Stimulated activated CD8-positive, alpha-beta memory T cell treated with anti-CD3 and anti-CD28 coated beads, Interleukin-15, amount 100 ng/mL, for 1 hour (primary cell): Measurements from ENCODE around the gene CDC42BPB.
"Not testable (repeated sequence)": the region's sequence is repeated elsewhere in the genome, so short reads cannot be mapped to it uniquely, and the experiment has no call there.

Source experiments
- DNase-seq: peaks from one replicate; pipeline ENCODE4 v3.0.0-alpha.2; 2020; ENCODE audit warnings: low read depth

The CDC42BPB gene

DNA sequence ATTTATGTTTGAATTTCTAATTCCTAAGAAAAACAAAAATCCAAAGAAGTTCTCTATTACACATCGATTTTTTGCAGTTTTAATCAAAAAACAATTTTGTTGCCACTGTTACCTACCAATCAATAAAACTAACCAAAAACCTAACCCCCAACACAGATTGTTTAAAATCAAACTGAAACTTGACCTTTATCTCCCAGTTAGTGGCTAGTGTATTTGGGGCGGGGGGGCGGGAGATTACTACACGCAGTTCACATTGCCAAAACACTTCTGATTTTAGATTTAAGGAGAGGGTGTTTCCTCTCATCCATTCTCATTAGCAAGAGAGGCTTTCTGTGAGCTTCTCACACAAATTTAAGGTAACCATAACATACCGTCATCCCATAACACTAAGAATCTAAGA is 6.4 kb downstream of the CDC42BPB start:
- no peak for DNase-seq

DNA sequence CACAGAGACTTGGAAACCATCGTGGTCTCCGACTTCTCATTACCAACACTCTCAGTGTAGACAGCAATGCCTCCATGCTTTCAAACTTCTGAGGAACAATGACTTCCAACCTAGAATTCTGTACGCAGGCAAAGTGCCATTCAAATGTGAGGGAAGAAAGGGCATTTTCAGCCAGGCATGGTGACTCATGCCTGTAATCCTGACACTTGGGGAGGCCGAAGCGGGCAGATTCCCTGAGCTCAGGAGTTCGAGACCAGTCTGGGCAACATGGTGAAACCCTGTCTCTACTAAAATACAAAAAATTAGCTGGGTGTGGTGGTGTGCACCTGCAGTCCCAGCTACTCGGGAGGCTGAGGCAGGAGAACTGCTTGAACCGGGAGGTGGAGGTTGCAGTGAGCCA is 9.9 kb downstream of the CDC42BPB start:
- DNase-seq = not testable (repeated sequence)

DNA sequence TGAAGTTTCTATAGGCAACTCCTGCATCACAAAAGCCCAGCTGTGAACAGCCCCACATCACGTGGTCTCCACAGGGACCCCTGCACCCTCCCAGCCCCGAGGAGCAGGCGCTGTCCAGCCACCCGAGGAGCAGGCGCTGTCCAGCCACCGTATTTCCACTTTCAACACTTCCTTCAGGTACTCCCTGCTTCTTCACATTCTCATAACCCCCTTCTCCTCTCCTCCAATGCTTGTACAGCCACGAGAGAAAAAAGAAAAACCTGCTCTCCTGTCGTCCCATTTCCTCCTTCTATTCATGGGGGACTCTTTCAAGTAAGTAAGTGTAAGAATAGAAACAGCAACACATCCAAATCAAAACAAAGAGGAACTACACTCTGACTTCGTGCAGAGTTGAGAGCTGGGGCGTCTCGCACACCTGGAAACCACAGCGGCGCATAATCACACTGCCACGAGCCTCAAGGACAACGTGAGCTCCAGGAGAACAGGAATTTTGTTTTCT is 11.9 kb downstream of the CDC42BPB start:
- DNase-seq = no peak

DNA sequence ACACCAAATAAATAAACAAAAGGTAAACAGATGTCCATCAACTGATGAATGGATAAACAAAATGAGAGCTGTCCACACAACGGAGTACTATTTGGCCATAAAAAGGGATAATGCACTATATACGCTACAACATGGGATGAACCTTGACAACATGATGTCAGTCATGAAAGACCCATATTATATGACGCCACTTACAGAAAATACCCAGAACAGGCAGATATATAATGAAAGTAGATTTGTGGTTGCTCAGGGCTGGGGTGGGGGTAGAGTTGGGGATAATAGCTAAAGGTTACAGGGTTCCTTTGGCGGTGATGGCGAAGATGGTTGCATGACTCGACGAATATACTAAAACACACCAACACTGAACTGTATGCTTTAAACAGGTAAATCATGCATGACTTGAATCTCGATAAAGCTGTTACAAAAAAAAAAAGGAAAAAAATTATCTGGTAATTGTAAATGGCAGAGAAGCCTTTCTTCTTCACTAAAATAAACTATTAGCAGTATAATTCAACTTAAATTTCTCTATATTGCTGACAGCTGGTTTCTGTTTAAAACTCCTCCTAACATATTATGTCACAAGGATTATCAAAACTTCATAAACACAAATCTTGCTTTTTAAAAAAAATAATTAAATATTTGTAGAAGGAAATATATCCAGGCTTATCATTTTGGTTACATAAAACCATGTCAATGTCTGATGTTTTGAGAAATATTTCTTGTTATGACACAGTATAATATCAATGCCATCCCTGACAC is 13.9 kb downstream of the CDC42BPB start:
- no peak for DNase-seq

DNA sequence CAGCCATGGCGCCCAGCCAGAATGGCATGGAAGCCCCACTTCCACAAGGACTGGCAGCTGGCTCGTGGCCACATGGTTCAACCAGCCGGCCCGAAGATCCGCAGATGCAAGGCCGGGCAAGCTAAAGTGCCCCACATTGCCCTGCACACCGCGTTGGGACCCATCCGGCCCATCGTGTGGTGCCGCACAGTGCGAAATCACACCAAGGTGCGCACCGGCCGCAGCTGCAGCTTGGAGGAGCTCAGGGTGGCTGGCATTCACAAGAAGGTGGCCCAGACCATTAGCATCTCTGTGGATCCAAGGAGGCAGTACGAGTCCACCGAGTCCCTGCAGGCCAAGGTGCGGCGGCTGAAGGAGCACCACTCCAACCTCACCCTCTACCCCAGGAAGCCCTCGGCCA is 15.9 kb downstream of the CDC42BPB start:
- DNase-seq = no peak

- DNase-seq = no peak
Observed at GRCh38 chr14:103033681-103034096, 23.7 kb downstream of the CDC42BPB start.

- no peak for DNase-seq
Observed at GRCh38 chr14:103031956-103032355, 25.4 kb downstream of the CDC42BPB start.

DNA sequence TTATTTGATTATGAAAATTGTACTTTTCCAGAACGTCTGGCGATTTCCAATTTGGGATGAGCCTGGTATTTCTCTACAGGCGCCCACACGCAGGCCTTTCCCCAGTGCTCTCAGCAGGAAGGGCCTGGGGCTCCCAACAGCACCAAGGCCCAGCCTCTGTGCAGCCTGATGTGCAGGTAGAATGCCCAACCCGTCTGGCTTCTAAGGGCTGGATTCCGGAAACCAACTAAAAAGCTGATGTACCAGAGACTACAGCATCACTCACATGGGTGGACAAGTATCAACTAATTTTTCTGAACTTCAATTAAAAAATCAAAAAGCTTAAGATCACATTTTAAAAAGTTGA is 25.8 kb downstream of the CDC42BPB start:
- no peak for DNase-seq

DNA sequence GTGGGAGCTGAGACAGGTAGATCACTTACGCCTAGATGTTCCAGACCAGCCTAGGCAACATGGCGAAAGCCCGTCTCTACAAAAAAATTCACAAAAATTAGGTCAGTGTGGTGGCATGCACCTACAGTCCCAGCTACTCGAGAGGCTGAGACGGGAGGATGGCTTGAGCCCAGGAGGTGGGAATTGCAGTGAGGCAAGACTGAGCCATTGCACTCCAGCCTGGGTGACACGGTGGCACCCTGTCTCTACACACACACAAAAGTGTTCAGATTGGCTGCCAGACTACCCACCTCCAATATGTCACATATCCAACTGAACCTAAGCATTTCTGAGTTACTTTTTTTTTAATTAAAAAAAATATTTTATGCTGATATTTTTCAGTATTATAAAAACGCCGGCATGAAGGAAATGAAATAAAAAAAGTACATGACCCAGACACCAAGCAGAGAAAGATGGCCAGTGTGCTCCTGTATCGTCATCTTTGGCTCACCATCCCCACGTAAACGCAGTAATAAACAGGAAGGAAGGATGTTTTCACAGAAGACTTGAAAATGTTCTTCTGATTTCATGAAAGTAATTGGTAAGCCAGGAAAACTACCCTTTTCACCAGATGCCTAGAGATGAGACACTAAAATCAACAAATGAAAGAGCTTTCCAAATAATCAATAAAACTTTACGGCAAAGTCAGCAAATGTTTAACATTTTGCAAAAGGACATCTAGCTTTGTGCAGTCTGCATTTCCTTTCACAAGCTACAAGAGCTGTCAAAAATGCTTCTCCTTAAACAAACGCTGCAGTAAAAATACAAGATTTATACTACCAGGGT is 26.4 kb downstream of the CDC42BPB start:
- no peak for DNase-seq

DNA sequence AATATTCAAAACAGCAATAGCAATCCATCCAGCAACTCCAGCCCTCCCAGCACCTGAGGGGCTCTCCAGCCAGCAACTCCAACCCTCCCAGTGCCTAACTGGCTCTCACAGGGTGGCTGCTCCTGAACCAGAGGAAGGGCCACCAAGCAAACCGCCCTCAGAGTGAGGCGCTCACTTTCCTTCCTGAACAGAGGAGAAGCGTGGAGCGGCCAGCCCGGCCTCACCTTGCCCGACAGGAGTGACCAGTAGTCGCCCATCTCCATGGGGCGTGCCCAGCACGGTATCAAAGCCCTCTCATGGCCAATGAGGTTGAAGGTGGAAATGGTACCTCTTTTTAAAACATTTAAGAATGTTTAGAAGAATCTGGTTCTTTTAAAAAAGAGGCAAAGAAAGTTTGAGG is 27.4 kb downstream of the CDC42BPB start:
- no peak for DNase-seq

- DNase-seq = no peak
Observed at GRCh38 chr14:103028772-103029171, 28.6 kb downstream of the CDC42BPB start.

DNA sequence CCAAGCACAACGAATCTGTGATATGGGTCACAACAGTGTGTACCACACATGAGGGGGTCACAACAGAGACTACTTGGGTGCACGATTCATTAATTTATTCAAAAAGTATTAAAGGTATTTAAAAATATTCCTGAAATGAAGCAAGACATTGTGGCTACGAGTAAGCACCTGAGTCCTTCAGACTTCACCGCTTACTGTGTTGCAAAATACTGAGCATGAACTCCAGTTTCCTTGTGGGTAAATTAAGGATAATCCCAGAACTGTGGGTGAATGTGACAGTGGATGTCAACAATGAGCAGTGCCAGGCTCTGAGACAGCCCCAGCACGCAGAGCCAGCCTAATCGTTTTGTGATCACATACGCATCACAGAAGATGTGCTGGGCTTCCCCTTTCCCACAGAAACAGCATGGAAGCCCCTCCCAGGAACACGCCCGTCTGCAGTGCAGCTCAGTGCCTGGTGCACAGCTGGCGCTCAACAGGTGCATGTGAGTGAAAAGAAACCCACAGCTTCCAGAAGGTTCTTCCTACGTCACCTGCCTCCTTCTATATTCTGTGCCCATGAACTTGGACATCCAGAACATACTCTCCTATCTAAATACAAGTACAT is 29.1 kb downstream of the CDC42BPB start:
- no peak for DNase-seq

- DNase-seq = no peak
Observed at GRCh38 chr14:103027451-103027850, 29.9 kb downstream of the CDC42BPB start.

DNA sequence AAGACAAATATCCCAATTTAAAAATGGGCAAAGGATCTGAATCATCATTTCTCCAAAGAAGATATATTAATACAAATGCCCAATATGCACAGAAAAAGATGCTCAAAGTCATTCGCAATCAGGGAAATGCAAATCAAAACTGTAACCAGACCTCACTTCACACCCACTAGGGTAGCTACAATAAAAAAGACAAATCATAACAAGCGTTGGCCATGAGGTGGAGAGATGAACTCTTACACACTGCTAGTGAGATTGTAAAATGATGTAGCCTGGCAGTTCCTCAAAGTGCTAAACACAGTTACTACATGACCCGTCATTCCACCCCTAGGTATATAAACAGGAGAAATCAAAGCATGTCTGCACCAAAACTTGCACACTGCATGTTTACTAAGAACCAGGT is 30.4 kb downstream of the CDC42BPB start:
- no peak for DNase-seq

- DNase-seq = not testable (repeated sequence)
Observed at GRCh38 chr14:103026196-103026595, 31.2 kb downstream of the CDC42BPB start.

DNA sequence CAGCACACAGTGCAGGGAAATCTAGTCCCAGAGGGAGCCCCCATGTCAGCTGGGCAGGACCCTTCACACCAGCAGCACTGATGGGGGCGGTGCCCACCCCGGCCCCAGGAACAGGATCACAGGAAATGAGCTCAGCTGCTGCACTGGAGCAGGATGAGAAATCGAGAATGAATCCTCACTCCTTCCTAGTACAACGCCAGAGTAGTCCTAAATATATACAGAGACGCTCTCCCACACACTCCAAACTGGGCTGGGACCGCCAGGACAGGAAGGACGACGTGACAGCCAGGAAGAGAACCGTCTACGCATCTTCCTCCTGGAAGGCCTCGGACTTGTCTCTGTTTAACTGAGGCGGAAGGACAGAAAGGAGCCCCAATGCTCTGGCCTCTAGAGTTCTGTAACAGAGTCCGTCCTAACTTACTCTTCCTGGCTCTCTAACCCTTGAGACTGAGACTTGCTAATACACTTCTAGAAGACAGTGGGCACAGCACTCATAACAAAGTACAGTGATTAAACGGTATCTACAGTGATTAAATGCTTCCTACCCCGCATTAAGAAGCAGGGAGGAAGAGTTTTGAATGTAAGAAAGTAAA is 33.4 kb downstream of the CDC42BPB start:
- no peak for DNase-seq

GRCh38 chr14:103022685-103023044 is 34.7 kb downstream of the CDC42BPB start:
- DNase-seq = no peak

DNA sequence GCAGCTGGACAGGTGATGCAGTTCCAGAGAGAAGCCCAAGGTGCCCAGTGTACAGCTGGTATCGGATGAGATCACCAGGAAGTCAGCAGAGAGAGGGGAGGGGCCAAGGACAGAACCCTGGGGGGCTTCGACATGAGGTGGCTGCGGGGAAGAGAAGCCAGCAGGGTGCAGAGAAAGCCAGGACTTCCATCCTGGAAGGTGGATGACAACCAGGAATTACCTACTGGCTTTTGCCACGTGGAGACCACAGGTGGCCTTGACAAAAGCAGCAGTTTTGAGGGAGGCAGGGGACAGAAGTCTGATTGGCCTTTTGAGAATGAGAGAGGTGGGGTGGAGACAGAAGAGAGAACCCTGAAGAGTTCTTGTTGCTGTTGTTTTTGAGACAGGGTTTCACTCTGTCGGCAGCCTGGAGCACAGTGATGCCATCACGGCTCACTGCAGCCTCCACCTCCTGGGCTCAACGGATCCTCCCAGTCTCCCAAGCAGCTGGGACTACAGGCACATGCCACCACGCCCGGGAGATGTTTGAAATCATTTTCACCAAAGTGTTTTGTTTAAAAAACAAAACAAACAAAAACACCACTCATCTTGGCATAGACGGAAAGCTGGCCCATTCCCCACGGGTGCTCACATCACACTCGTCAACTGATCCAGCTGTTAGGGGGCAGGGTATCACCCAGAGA is 35.2 kb downstream of the CDC42BPB start:
- no peak for DNase-seq

DNA sequence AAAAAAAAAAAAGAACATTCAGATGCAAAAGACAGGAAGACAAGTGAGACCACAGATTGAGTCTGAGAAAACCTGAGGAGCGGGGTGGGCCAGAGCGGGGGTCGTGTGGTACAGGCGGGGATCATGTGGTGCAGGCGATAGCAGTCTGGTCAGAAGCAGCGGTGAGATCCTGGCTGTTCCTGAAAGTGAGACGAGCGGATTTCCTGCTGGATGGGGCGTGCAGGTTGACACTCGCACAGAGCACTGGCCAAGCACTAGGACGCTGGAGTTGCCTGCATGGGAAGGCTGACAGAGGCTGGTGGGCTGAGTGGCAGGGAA is 35.7 kb downstream of the CDC42BPB start:
- no peak for DNase-seq

DNA sequence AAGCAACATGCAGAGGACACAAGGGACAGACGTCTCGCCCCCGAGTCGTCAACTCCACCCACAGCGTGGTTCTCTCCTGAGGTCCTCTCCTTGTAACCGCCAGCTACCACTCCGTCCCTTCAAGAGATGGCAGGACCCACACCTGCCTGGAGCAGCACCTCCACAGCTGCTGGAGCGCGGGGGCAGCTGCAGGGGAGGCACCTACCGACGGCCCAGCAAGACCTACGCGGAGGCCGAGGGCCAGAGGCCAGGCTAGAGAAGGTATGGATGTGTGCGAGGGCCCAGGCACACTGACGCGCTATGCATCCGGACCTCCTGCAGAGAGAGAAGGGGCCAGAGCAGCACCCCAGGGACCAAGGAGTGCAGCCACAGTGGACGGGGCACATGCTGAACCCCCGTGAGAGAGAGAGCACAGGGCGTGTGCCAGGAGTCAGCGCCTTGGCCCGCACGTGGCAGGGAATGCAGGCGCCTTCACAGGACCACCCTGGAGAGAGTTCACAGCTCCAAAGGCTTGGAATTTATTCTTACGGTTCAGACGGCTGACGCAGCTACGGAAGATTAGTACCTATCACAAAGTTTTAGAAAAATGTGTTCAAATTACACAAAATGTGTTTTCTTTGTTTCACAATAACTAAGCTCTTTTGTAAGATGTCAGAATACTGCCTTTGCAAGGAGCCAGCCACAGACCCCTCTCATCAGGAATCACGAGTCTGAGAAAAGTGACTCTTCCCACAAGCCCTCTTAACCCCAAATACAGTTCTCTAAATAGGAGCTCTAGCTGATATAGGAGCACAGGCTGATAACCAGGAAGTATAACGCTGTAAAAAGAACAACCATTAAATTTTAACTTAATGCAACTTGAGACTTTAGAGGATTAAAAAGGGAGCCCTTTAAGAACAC is 36.8 kb downstream of the CDC42BPB start:
- no peak for DNase-seq

DNA sequence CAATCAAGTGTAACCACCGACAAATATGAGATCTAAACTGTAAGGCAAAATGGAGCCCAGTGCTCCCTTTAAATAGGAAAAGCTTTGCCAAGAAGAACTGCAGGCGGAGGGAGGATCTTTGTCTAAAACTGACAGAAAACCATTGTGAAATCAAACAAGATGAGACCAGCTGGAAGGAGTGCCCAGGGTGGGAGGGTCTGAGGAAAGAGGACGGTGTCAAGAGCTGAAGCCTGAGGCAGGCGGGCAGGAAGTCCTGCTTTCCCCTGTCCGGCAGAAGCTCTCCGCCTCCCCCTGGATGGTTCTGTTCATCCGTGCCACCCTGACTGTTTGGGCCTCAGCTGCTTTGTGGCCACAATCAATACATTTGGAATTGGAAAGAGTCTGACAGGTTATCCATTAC is 37.5 kb downstream of the CDC42BPB start:
- DNase-seq = no peak
